Keratinocyte (primary cell): ENCODE results near the gene MET. TPM values are rescaled to one million over a fixed set of nuclear protein-coding genes. Genes with fewer than 3 reads are reported as not detected.
A peak's percentile ranks its signal among the peaks of the same experiment; 100 is the strongest.

ENCODE experiments used
- DNase-seq: peaks from one replicate; pipeline ENCODE4 v3.0.0-alpha.2; 2011; ENCODE audit warnings: low read depth, missing footprints, low spot score
- FAIRE-seq: peaks from 2 replicates; lab custom pipeline; 2011; peaks lifted over from hg19 to GRCh38; lab: Jason Lieb, UNC
- H2AFZ ChIP-seq: 2 replicates; pipeline ENCODE4 v1.6.0; 2012; ENCODE audit warnings: low read length, control low read depth, inconsistent platforms; ENCODE audit not compliant: control insufficient read depth
- H3K27ac ChIP-seq: 2 replicates; pipeline ENCODE4 v1.5.1; 2011; ENCODE audit warnings: low read length; ENCODE audit not compliant: control insufficient read depth, insufficient read depth
- H3K27me3 ChIP-seq: 3 replicates; pipeline ENCODE4 v1.6.0; 2011; ENCODE audit warnings: low read length; ENCODE audit not compliant: control insufficient read depth, insufficient read depth; ENCODE audit errors: extremely low read depth
- H3K36me3 ChIP-seq, 2 experiments: 2 replicates in 1 of 2; 3 replicates in 1 of 2; pipeline ENCODE4 v1.5.1; 2011; ENCODE audit warnings: low read length in 2 of 2, mild to moderate bottlenecking in 1 of 2; ENCODE audit not compliant: control insufficient read depth in 2 of 2, insufficient read depth in 2 of 2; ENCODE audit errors: extremely low read depth in 1 of 2
- H3K4me1 ChIP-seq: 3 replicates; pipeline ENCODE4 v1.5.1; 2011; ENCODE audit warnings: low read length; ENCODE audit not compliant: control insufficient read depth, insufficient read depth; ENCODE audit errors: extremely low read depth
- H3K4me2 ChIP-seq: 3 replicates; pipeline ENCODE4 v1.6.0; 2011; ENCODE audit warnings: low read depth, low read length; ENCODE audit not compliant: control insufficient read depth, insufficient read depth; ENCODE audit errors: extremely low read depth
- H3K4me3 ChIP-seq, 3 experiments: fragments of 200-600 bp in 1 of 3; sonication (generic) in 1 of 3; 2 replicates in 2 of 3; 3 replicates in 1 of 3; pipeline ENCODE4 v1.5.1; 2011 to 2016; ENCODE audit warnings: low read length in 3 of 3, mild to moderate bottlenecking in 3 of 3, control low read depth in 2 of 3, inconsistent platforms in 1 of 3, low read depth in 1 of 3, mixed read lengths in 1 of 3, mixed run types in 1 of 3, moderate library complexity in 1 of 3; ENCODE audit not compliant: control insufficient read depth in 2 of 3, insufficient read depth in 2 of 3; ENCODE audit errors: extremely low read depth in 1 of 3
- H3K79me2 ChIP-seq: 2 replicates; pipeline ENCODE4 v1.6.0; 2012; ENCODE audit warnings: low read length; ENCODE audit not compliant: control insufficient read depth, insufficient read depth
- H3K9ac ChIP-seq: 3 replicates; pipeline ENCODE4 v1.6.0; 2011; ENCODE audit warnings: low read length; ENCODE audit not compliant: control insufficient read depth, insufficient read depth; ENCODE audit errors: extremely low read depth
- H3K9me1 ChIP-seq: 3 replicates; pipeline ENCODE4 v1.6.0; 2011; ENCODE audit warnings: low read length; ENCODE audit not compliant: control insufficient read depth, insufficient read depth; ENCODE audit errors: extremely low read depth
- H3K9me3 ChIP-seq: 2 replicates; pipeline ENCODE4 v1.5.1; 2012; ENCODE audit warnings: low read depth, low read length; ENCODE audit not compliant: control insufficient read depth
- H4K20me1 ChIP-seq: 3 replicates; pipeline ENCODE4 v1.6.0; 2011; ENCODE audit warnings: low read length; ENCODE audit not compliant: control insufficient read depth, insufficient read depth; ENCODE audit errors: extremely low read depth
- EZH2 ChIP-seq: IDR thresholded peaks from one replicate; pipeline ENCODE4 v1.6.1; 2012; ENCODE audit warnings: inconsistent platforms, mild to moderate bottlenecking, low read length, moderate library complexity
- dilution Hi-C: fragments of 300-500 bp; cut with MboI; formaldehyde crosslinking; loops from one replicate; pipeline ENCODE4 v1.7.0; 2020; ENCODE audit warnings: low sequenced_read_pairs; ENCODE audit not compliant: extremely low pct_ligation_motif_present
- polyA plus RNA-seq, 5 experiments: library from polyadenylated mRNA; depleted of rRNA in 3 of 5; stranded (reverse) in 3 of 5; stranded (forward) in 1 of 5; unstranded in 1 of 5; fragments of >200 nt; gene quantifications; 1 replicate in 1 of 5; 2 replicates in 3 of 5; 3 replicates in 1 of 5; pipeline versions ENCODE4 v1.2.1 to v1.2.3, GENCODE V29; 2011 to 2012; ENCODE audit warnings: missing spikeins in 2 of 5, low read depth in 1 of 5, low replicate concordance in 1 of 5
- TF ChIP-seq, protein P1 (sequence below), 3 experiments: IDR thresholded peaks in 1 of 3; conservative IDR thresholded peaks in 1 of 3; optimal IDR thresholded peaks in 1 of 3; 2 replicates in 2 of 3; 3 replicates in 1 of 3; pipeline versions ENCODE3 to v1.5.1; 2011; ENCODE audit warnings: low read length in 3 of 3, mild to moderate bottlenecking in 3 of 3, moderate library complexity in 2 of 3, control low read depth in 1 of 3, inconsistent platforms in 1 of 3; ENCODE audit not compliant: insufficient read depth in 2 of 3; ENCODE audit errors: extremely low read depth in 1 of 3

Gene MET
- polyA plus RNA-seq, 1 donor (not counting 4 experiments of a cell fraction or from before 2014, with no cell fraction given) = 117 TPM

GRCh38 chr7:116776046-116776445 lies 104.0 kb downstream of the MET start:
- Histone ChIP-seq H3K27ac (peak overlapping the region; percentile 85), H3K9me1 (no peaks in the 10 kb centered on the region), H3K4me2 (peak overlapping the region; percentile 29), H3K4me1 (peaks cover 74% of the 10 kb centered on the region), H4K20me1 (no peaks in the 10 kb centered on the region), H2AFZ (no peak overlapping the region), H3K9ac (peak overlapping the region; percentile 48), H3K27me3 (no peaks in the 10 kb centered on the region), H3K79me2 (no peaks in the 10 kb centered on the region), H3K9me3 (no peaks in the 10 kb centered on the region), H3K4me3 (peak overlapping the region in 1 of 3 experiments; percentile 6), H3K36me3 (peaks cover 16 to 56% of the 10 kb centered on the region in 2 experiments)
- TF ChIP-seq, protein P1, sequence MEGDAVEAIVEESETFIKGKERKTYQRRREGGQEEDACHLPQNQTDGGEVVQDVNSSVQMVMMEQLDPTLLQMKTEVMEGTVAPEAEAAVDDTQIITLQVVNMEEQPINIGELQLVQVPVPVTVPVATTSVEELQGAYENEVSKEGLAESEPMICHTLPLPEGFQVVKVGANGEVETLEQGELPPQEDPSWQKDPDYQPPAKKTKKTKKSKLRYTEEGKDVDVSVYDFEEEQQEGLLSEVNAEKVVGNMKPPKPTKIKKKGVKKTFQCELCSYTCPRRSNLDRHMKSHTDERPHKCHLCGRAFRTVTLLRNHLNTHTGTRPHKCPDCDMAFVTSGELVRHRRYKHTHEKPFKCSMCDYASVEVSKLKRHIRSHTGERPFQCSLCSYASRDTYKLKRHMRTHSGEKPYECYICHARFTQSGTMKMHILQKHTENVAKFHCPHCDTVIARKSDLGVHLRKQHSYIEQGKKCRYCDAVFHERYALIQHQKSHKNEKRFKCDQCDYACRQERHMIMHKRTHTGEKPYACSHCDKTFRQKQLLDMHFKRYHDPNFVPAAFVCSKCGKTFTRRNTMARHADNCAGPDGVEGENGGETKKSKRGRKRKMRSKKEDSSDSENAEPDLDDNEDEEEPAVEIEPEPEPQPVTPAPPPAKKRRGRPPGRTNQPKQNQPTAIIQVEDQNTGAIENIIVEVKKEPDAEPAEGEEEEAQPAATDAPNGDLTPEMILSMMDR (optimal IDR thresholded peaks at IDR 0.05 in 1 of 3, IDR thresholded peaks at IDR 0.05 in 1 of 3, conservative IDR thresholded peaks at IDR 0.05 in 1 of 3; ENCODE audit: extremely low read depth in 1 of 3, insufficient read depth in 2 of 3, low read length in 3 of 3) = no peak
- TF ChIP-seq EZH2 = no peak
- no peak for DNase-seq
- dilution Hi-C loops = no loop called here
- no peak for FAIRE-seq

- peak; percentile 53 for DNase-seq
- H3K9ac ChIP-seq = peak overlapping the region; percentile 48
- H3K4me1 ChIP-seq = peaks cover 74% of the 10 kb centered on the region
- H3K4me3 ChIP-seq = peak overlapping the region in 2 of 3 experiments; percentile 16 to 32
- dilution Hi-C loops = no loop called here
- TF ChIP-seq, protein P1 (optimal IDR thresholded peaks at IDR 0.05 in 1 of 3, IDR thresholded peaks at IDR 0.05 in 1 of 3, conservative IDR thresholded peaks at IDR 0.05 in 1 of 3; ENCODE audit: extremely low read depth in 1 of 3, insufficient read depth in 2 of 3, low read length in 3 of 3) = no peak
- peaks cover 16 to 50% of the 10 kb centered on the region in 2 experiments for H3K36me3 ChIP-seq
- H2AFZ ChIP-seq = no peak overlapping the region
- no peaks in the 10 kb centered on the region for H4K20me1 ChIP-seq
- H3K9me1 ChIP-seq = no peaks in the 10 kb centered on the region
- peak overlapping the region; percentile 85 for H3K27ac ChIP-seq
- peak; percentile 68 for FAIRE-seq
- no peaks in the 10 kb centered on the region for H3K9me3 ChIP-seq
- H3K79me2 ChIP-seq = no peaks in the 10 kb centered on the region
- H3K4me2 ChIP-seq = peak overlapping the region; percentile 39
- H3K27me3 ChIP-seq = no peaks in the 10 kb centered on the region
Measured at GRCh38 chr7:116776610-116777289, 104.8 kb downstream of the MET start.
